ENCODE measurements around the gene CD72. TPM values are rescaled to one million over a fixed set of nuclear protein-coding genes. Genes with fewer than 3 reads are reported as not detected.

CD72 gene
- total RNA-seq, 2 experiments from 2014 or later: 67.6 to 91.4 TPM

DNA sequence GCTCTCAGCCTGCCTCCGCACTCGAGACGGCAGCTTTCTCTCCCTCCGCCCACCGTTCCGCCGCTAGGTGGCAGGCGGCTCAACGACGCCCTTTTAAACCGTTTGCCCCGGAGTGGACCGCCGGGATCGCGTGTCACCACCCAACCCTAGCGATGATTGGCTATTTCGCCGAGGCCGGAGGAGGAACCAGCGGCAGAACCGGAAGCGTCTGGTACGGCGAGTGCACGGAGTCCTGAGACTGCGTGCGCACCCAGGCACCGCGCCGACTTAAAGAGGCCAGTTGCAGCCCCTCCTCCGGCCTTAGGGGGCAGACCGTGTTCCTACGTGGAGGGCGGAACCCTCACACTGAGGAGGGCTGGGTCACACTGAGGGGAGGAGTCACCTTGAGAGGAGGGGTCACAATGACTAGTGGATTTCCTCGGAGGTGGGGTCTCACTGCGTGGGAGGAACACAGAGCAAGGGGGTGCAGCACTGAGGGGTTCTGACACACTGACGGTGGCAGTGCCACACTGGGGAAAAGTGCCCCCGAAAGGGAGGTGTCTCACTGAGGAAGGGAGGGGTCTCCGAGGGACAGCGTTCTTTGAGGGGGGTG is 14.1 kb downstream of the CD72 start:
- no peaks in the 10 kb centered on the region for H3K9me3 ChIP-seq (ENCODE audit: low read length)
- peaks cover 26% of the 10 kb centered on the region for H3K4me1 ChIP-seq (ENCODE audit: insufficient read depth, low read length, poor library complexity, severe bottlenecking)
- H3K36me3 ChIP-seq (ENCODE audit: insufficient read depth, low read length): peaks cover 25% of the 10 kb centered on the region
- ChIA-PET POLR2A (interaction anchor here (0.5 to 1.7 kb wide), 7 partner anchors 28 to 616 kb away, joined by 3 to 7 read pairs (median 3); partner anchors contain the start of genes ARHGEF39, CCDC107, RMRP and SIT1), CTCF (ENCODE audit: unreplicated experiment) (interaction anchor here (0.6 to 1.1 kb wide), 5 partner anchors 13 to 938 kb away, joined by 3 to 4 read pairs (median 3); partner anchors contain the start of genes CCDC107, CREB3 and RMRP)
- peak overlapping the region; percentile 85; the same call in 1 of the 2 replicates for H2AFZ ChIP-seq (ENCODE audit: low read length)
- H3K27ac ChIP-seq (ENCODE audit: low read depth, low read length, poor library complexity, severe bottlenecking): peak overlapping the region; percentile 79
- H4K20me1 ChIP-seq (ENCODE audit: insufficient read depth, low read length): no peaks in the 10 kb centered on the region
- no peaks in the 10 kb centered on the region for H3K9me2 ChIP-seq (ENCODE audit: insufficient read depth, low read length)
- DNase-seq (ENCODE audit: low spot score): peak; percentile 100
- H3K4me2 ChIP-seq (ENCODE audit: low read length): peak overlapping the region; percentile 95
- no TSS peak for BruUV-seq (replicated peaks)
- peaks cover 15% of the 10 kb centered on the region for H3K79me2 ChIP-seq (ENCODE audit: insufficient read depth, low read depth, low read length)
- peak overlapping the region; percentile 90 for H3K4me3 ChIP-seq (ENCODE audit: low read depth, low read length, poor library complexity, severe bottlenecking)
- no peak for TF ChIP-seq EZH2phosphoT487 (IDR thresholded peaks at IDR 0.05; ENCODE audit: borderline replicate concordance, low read depth, low read length)
- TF ChIP-seq, protein P1, sequence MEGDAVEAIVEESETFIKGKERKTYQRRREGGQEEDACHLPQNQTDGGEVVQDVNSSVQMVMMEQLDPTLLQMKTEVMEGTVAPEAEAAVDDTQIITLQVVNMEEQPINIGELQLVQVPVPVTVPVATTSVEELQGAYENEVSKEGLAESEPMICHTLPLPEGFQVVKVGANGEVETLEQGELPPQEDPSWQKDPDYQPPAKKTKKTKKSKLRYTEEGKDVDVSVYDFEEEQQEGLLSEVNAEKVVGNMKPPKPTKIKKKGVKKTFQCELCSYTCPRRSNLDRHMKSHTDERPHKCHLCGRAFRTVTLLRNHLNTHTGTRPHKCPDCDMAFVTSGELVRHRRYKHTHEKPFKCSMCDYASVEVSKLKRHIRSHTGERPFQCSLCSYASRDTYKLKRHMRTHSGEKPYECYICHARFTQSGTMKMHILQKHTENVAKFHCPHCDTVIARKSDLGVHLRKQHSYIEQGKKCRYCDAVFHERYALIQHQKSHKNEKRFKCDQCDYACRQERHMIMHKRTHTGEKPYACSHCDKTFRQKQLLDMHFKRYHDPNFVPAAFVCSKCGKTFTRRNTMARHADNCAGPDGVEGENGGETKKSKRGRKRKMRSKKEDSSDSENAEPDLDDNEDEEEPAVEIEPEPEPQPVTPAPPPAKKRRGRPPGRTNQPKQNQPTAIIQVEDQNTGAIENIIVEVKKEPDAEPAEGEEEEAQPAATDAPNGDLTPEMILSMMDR (conservative IDR thresholded peaks at IDR 0.05; ENCODE audit: low read length): peak; percentile 90
- intact Hi-C loops (cut with micrococcal nuclease; ENCODE audit: unreplicated experiment): loop anchor here (1.0 to 10.0 kb wide), 4 partner anchors 45 to 529 kb away; partner anchors contain the start of genes CCDC107, CREB3, FANCG and RMRP

DNA sequence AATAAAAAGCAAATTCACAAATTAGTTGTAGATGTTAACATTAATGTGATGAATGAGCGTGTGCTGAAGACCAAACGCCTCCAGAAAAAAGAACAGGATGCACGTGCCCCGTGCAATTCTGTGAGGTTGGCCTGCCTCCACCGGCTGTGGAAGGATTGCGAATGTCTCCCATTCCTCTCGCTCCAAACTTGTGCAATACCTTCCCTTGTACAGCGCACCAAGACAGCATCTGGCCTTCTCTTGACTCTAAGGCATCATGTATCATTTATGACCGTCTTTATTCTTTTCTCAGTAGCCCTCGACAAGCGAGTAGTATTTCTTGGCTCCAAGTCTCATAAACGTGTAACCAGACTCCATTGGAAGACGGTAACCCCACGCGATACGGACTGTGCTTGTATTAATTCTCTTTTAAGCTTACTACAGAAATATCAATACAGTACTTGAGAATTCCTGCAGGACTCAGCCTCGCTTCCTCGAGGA is 14.7 kb downstream of the CD72 start:
- Histone ChIP-seq H2AFZ (ENCODE audit: low read length) (peak overlapping the region; percentile 85), H3K27ac (ENCODE audit: low read depth, low read length, poor library complexity, severe bottlenecking) (peak overlapping the region; percentile 22), H3K4me1 (ENCODE audit: insufficient read depth, low read length, poor library complexity, severe bottlenecking) (peaks cover 31% of the 10 kb centered on the region), H3K4me3 (ENCODE audit: low read depth, low read length, poor library complexity, severe bottlenecking) (peak overlapping the region; percentile 61), H3K4me2 (ENCODE audit: low read length) (peak overlapping the region; percentile 68), H3K9me2 (ENCODE audit: insufficient read depth, low read length) (no peaks in the 10 kb centered on the region), H3K9me3 (ENCODE audit: low read length) (0 out of 2 replicates have a peak, but pooled peaks cover 2% of the 10 kb centered on the region), H3K36me3 (ENCODE audit: insufficient read depth, low read length) (peaks cover 20% of the 10 kb centered on the region; the same call in 1 of the 2 replicates), H3K79me2 (ENCODE audit: insufficient read depth, low read depth, low read length) (peaks cover 15% of the 10 kb centered on the region), H4K20me1 (ENCODE audit: insufficient read depth, low read length) (no peaks in the 10 kb centered on the region)
- POLR2A ChIA-PET: interaction anchor here (0.5 to 1.7 kb wide), 6 partner anchors 47 to 615 kb away, joined by 3 to 7 read pairs (median 3); partner anchors contain the start of genes ARHGEF39, CCDC107, RMRP and SIT1
- TF ChIP-seq EZH2phosphoT487 (IDR thresholded peaks at IDR 0.05; ENCODE audit: borderline replicate concordance, low read depth, low read length): no peak
- TF ChIP-seq, protein P1 (conservative IDR thresholded peaks at IDR 0.05; ENCODE audit: low read length): no peak
- CTCF ChIA-PET (ENCODE audit: unreplicated experiment): interaction anchor here (0.6 to 1.1 kb wide), 5 partner anchors 14 to 937 kb away, joined by 3 to 4 read pairs (median 3); partner anchors contain the start of genes CCDC107, CREB3 and RMRP
- BruUV-seq (replicated peaks): TSS peak; percentile 63
- intact Hi-C loops (cut with micrococcal nuclease; ENCODE audit: unreplicated experiment): loop anchor here (10.0 kb wide), 1 partner anchor 529 kb away; the partner anchor contains the start of genes FANCG and VCP
- DNase-seq (ENCODE audit: low spot score): no peak
